Effector memory CD8-positive, alpha-beta T cell (primary cell): ENCODE measurements around the gene CAMK4.

Experiments
- ATAC-seq: fragments of 150-1000 bp; cut with Tn5 transposase; replicated peaks from 2 replicates; pipeline ENCODE4 v1.10.0; 2021; ENCODE audit warnings: mild to moderate bottlenecking, moderate library complexity
- DNase-seq, 3 experiments: peaks; one replicate each; pipeline ENCODE4 v3.0.0; 2021
- H3K27ac Mint-ChIP-seq, 2 donors: one replicate each; pipeline ENCODE4 v1.8.0; 2022; ENCODE audit warnings: mild to moderate bottlenecking in 2 of 2, mixed read lengths in 2 of 2, moderate library complexity in 2 of 2
- H3K27me3 Mint-ChIP-seq, 2 donors: one replicate each; pipeline ENCODE4 v1.8.0; 2022; ENCODE audit warnings: mixed read lengths in 2 of 2
- H3K36me3 Mint-ChIP-seq: one replicate; pipeline ENCODE4 v1.8.0; 2022; ENCODE audit warnings: mild to moderate bottlenecking, moderate library complexity, mixed read lengths; ENCODE audit not compliant: insufficient read depth
- H3K4me1 Mint-ChIP-seq, 2 donors: one replicate each; pipeline ENCODE4 v1.8.0; 2022; ENCODE audit warnings: low read depth in 2 of 2, mixed read lengths in 2 of 2
- H3K4me3 Mint-ChIP-seq, 2 donors: one replicate each; pipeline ENCODE4 v1.8.0; 2022; ENCODE audit warnings: mild to moderate bottlenecking in 2 of 2, mixed read lengths in 2 of 2, moderate library complexity in 2 of 2
- H3K9me3 Mint-ChIP-seq, 2 donors: one replicate each; pipeline ENCODE4 v1.8.0; 2022; ENCODE audit warnings: mixed read lengths in 2 of 2

Gene CAMK4

GRCh38 chr5:111461255-111461671 lies 237.1 kb downstream of the CAMK4 start:
- ATAC-seq (no peak), DNase-seq (no peak)
- Mint-ChIP-seq H3K4me3 (no peak overlapping the region), H3K36me3 (peaks cover 12% of the 10 kb centered on the region), H3K4me1 (peaks cover 4 to 5% of the 10 kb centered on the region in 2 donors), H3K9me3 (peaks cover 0 to 2% of the 10 kb centered on the region in 2 donors), H3K27me3 (no peaks in the 10 kb centered on the region), H3K27ac (no peak overlapping the region)

DNA sequence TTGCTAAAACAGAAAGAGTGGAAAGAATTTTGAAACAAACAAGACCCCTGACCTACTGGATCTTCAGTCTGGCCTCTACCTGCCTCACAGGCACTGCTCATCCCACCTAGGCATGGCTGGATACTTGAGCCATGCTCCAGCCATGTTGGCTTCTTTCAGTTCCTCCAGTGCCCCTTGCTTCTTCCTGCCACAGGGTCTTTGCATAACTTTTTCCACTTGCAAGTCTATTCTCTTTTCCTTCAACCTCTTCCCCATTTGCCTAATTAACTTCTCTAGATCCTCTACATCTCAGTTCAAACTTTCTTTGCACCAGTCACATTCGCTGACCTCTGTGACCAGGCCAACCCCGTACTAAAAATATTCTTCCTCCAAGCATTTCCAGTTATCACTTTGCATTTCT lies 237.8 kb downstream of the CAMK4 start:
- H3K27me3 Mint-ChIP-seq: no peaks in the 10 kb centered on the region
- H3K4me3 Mint-ChIP-seq: no peak overlapping the region
- ATAC-seq: no peak
- H3K27ac Mint-ChIP-seq: peak overlapping the region in 1 of 2 donors; percentile 6
- H3K9me3 Mint-ChIP-seq: peaks cover 0 to 2% of the 10 kb centered on the region in 2 donors
- DNase-seq: no peak
- H3K36me3 Mint-ChIP-seq: peaks cover 14% of the 10 kb centered on the region
- H3K4me1 Mint-ChIP-seq: peaks cover 4 to 5% of the 10 kb centered on the region in 2 donors

DNA sequence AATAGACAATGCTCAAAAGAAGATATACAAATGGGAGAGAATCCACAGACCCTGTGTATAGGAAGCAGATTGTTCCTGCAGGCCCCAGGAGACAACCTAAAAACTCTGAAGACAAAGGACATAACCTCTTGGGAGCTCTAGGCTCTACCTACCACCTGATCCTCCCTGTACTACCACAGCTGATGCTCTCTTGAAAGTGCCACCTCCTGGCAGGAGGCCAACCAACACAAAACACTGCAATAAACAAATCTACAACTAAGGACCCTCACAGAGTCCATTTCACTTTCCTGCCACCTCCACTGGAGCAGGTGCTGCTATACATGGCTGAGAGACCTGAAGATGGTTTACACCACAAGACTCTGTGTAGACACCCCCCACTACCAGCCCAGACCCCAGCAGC lies 239.1 kb downstream of the CAMK4 start:
- Mint-ChIP-seq H3K27me3 (no peaks in the 10 kb centered on the region), H3K4me1 (peaks cover 0 to 5% of the 10 kb centered on the region in 2 donors), H3K4me3 (no peak overlapping the region), H3K36me3 (peaks cover 14% of the 10 kb centered on the region), H3K27ac (peak overlapping the region in 1 of 2 donors; percentile 19), H3K9me3 (peaks cover 0 to 2% of the 10 kb centered on the region in 2 donors)
- DNase-seq (no peak), ATAC-seq (no peak)

DNA sequence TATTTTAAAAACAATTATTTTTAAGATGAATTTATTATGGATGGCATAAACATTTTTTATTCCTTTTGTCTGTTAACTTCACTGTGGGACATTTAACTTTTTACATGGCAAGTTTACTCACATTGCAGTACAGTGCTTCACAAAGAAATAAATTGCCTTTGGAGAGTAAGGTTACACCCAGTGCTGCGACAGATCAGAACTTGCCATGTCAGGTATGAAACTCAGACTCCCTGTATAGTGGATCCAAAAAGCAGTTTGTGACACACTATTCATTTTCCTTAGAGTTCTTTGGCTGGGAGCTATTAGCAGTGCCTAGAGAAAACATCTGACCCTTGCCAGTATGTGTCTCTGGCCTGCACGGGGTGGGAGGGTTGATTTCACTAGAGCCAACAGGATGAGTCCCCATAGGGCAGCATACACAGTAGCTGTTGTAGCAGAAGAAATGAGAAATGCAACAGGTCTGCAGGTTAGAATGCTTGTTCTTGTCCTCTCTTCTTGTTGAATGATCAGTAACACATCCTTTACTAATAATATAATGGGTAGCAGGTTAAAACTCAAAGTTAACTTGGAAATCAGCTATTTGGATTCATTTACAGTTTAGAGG lies 245.2 kb downstream of the CAMK4 start:
- H3K27me3 Mint-ChIP-seq: no peaks in the 10 kb centered on the region

DNA sequence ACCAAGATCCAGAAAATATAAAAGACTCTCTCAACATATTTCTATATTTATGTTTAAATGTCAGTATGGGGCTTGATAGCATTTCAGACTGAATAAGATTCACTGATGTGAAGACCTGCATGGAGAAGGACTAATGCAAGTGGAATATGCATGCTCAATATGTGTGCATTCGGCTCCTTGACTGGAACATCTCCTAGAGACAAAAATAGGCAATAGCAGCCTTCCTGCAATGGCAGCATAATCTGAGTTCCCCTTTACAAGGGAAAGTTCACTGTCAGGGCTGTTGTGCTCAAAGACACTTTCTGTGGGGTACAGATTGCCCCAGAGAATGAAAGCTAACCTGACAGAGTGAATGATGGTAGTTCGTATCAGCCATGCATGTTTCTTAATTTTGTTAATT lies 245.7 kb downstream of the CAMK4 start:
- peaks cover 9% of the 10 kb centered on the region for H3K36me3 Mint-ChIP-seq
- H3K9me3 Mint-ChIP-seq: peaks cover 0 to 2% of the 10 kb centered on the region in 2 donors
- peaks cover 0 to 4% of the 10 kb centered on the region in 2 donors for H3K4me1 Mint-ChIP-seq
- no peak overlapping the region for H3K4me3 Mint-ChIP-seq
- ATAC-seq: no peak
- no peaks in the 10 kb centered on the region for H3K27me3 Mint-ChIP-seq
- DNase-seq: no peak
- no peak overlapping the region for H3K27ac Mint-ChIP-seq

More for the DNA sequence above, 245.2 kb downstream of the CAMK4 start:
- H3K36me3 Mint-ChIP-seq: peaks cover 7% of the 10 kb centered on the region
- no peak for DNase-seq
- peaks cover 0 to 5% of the 10 kb centered on the region in 2 donors for H3K4me1 Mint-ChIP-seq
- ATAC-seq: no peak
- no peak overlapping the region for H3K27ac Mint-ChIP-seq
- H3K4me3 Mint-ChIP-seq: no peak overlapping the region
- H3K9me3 Mint-ChIP-seq: peaks cover 0 to 2% of the 10 kb centered on the region in 2 donors

DNA sequence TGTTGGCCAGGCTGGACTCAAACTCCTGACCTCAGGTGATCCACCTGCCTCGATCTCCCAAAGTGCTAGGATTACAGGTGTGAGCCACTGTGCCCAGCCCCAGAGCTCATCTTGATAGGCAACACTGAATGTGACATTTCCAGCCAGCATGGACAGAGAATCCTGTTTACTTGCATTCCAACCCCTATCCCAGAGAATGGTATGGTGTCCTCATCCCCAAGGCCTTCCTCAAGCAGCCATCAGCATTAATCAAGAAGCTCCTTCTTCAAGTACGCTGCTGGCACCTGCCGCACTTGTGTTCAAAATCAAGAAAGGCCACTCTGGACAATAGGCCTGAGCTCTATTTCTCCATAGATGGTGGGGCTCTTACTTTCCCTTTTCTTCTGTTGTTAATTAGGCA lies 247.9 kb downstream of the CAMK4 start:
- Mint-ChIP-seq H3K27me3 (no peaks in the 10 kb centered on the region), H3K9me3 (no peaks in the 10 kb centered on the region), H3K27ac (peak overlapping the region; percentile 22 to 26), H3K4me3 (no peak overlapping the region), H3K4me1 (no peaks in the 10 kb centered on the region), H3K36me3 (peaks cover 14% of the 10 kb centered on the region)
- DNase-seq (no peak), ATAC-seq (no peak)

- Mint-ChIP-seq H3K27me3 (no peaks in the 10 kb centered on the region), H3K27ac (peak overlapping the region in 1 of 2 donors; percentile 26), H3K4me1 (no peaks in the 10 kb centered on the region), H3K4me3 (no peak overlapping the region), H3K36me3 (peaks cover 14% of the 10 kb centered on the region), H3K9me3 (no peaks in the 10 kb centered on the region)
- DNase-seq (no peak), ATAC-seq (no peak)
Measured at GRCh38 chr5:111472579-111472978, 248.4 kb downstream of the CAMK4 start.

DNA sequence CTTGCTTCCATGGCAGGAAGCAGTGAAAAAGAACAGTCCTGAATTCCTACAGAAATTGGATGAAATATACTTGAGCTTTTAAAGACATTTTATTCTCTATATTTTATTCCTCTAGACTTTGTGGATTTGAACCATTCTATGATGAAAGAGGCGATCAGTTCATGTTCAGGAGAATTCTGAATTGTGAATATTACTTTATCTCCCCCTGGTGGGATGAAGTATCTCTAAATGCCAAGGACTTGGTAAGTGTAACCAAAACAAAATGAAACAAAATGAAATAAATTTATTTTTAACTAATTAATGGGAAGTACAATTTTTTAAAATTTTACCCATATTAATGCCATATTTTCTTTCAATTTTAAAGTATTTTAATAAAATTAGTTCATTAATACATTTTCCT lies 254.1 kb downstream of the CAMK4 start:
- H3K27me3 Mint-ChIP-seq: no peaks in the 10 kb centered on the region
- peaks cover 32% of the 10 kb centered on the region for H3K36me3 Mint-ChIP-seq
- H3K4me3 Mint-ChIP-seq: no peak overlapping the region
- H3K4me1 Mint-ChIP-seq: no peaks in the 10 kb centered on the region
- ATAC-seq (no peak), DNase-seq (no peak)
- H3K27ac Mint-ChIP-seq: no peak overlapping the region
- no peaks in the 10 kb centered on the region for H3K9me3 Mint-ChIP-seq

- Mint-ChIP-seq H3K4me3 (no peak overlapping the region), H3K4me1 (no peaks in the 10 kb centered on the region), H3K9me3 (no peaks in the 10 kb centered on the region), H3K36me3 (peaks cover 38% of the 10 kb centered on the region), H3K27ac (peak overlapping the region in 1 of 2 donors; percentile 0), H3K27me3 (no peaks in the 10 kb centered on the region)
- no peak for DNase-seq
- ATAC-seq: no peak
Measured at GRCh38 chr5:111478898-111479297, 254.7 kb downstream of the CAMK4 start.

DNA sequence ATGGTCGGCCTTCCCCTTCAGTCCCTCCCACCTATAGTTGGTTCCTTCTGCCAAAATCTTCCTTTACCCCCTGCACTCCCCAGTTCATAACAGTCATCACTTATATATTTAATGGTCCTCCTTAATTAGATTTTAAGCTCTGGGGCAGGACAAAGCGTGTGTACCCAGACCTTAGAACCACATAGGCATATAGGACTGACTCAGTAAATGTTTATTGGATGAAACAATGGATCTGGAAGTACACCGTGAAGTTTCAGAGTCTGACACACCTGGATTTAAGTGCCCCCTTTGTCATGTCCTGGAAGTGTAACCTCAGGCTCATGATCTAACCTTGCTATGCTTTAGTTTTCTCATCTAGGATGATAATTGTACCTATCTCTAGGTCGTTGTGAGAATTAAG lies 256.2 kb downstream of the CAMK4 start:
- Mint-ChIP-seq H3K27me3 (no peaks in the 10 kb centered on the region), H3K4me3 (no peak overlapping the region), H3K27ac (peak overlapping the region in 1 of 2 donors; percentile 11), H3K36me3 (peaks cover 39% of the 10 kb centered on the region), H3K9me3 (no peaks in the 10 kb centered on the region), H3K4me1 (no peaks in the 10 kb centered on the region)
- DNase-seq: no peak
- no peak for ATAC-seq

- H3K4me1 Mint-ChIP-seq: no peaks in the 10 kb centered on the region
- H3K36me3 Mint-ChIP-seq: peaks cover 39% of the 10 kb centered on the region
- ATAC-seq (no peak), DNase-seq (no peak)
- no peaks in the 10 kb centered on the region for H3K27me3 Mint-ChIP-seq
- no peak overlapping the region for H3K4me3 Mint-ChIP-seq
- H3K27ac Mint-ChIP-seq: peak overlapping the region; percentile 1 to 38
- H3K9me3 Mint-ChIP-seq: no peaks in the 10 kb centered on the region
Measured at GRCh38 chr5:111486055-111486454, 261.9 kb downstream of the CAMK4 start.

GRCh38 chr5:111486926-111487325 lies 262.7 kb downstream of the CAMK4 start:
- DNase-seq (no peak), ATAC-seq (no peak)
- no peak overlapping the region for H3K4me3 Mint-ChIP-seq
- no peaks in the 10 kb centered on the region for H3K27me3 Mint-ChIP-seq
- no peaks in the 10 kb centered on the region for H3K9me3 Mint-ChIP-seq
- H3K36me3 Mint-ChIP-seq: peaks cover 41% of the 10 kb centered on the region
- no peaks in the 10 kb centered on the region for H3K4me1 Mint-ChIP-seq
- H3K27ac Mint-ChIP-seq: peak overlapping the region; percentile 1 to 38

- H3K27ac Mint-ChIP-seq: no peak overlapping the region
- peaks cover 39% of the 10 kb centered on the region for H3K36me3 Mint-ChIP-seq
- no peak overlapping the region for H3K4me3 Mint-ChIP-seq
- no peaks in the 10 kb centered on the region for H3K9me3 Mint-ChIP-seq
- DNase-seq: no peak
- H3K27me3 Mint-ChIP-seq: no peaks in the 10 kb centered on the region
- ATAC-seq: no peak
- H3K4me1 Mint-ChIP-seq: no peaks in the 10 kb centered on the region
Measured at GRCh38 chr5:111488353-111488752, 264.2 kb downstream of the CAMK4 start.

- Mint-ChIP-seq H3K36me3 (peaks cover 19% of the 10 kb centered on the region), H3K27me3 (no peaks in the 10 kb centered on the region), H3K27ac (peak overlapping the region in 1 of 2 donors; percentile 10), H3K4me3 (no peak overlapping the region), H3K4me1 (no peaks in the 10 kb centered on the region), H3K9me3 (no peaks in the 10 kb centered on the region)
- no peak for ATAC-seq
- no peak for DNase-seq
Measured at GRCh38 chr5:111493031-111493430, 268.8 kb downstream of the CAMK4 start.
